Measurements from ENCODE around the gene SFN. TPM values are rescaled to one million over a fixed set of nuclear protein-coding genes. Genes with fewer than 3 reads are reported as not detected.

The SFN gene
- total RNA-seq, 2 experiments from 2014 or later = 0.95 to 3.9 TPM

GRCh38 chr1:26853600-26853999, 9.3 kb upstream of the SFN start:
- no TSS peak for BruUV-seq (replicated peaks)
- H4K20me1 ChIP-seq (ENCODE audit: insufficient read depth, low read length) = no peaks in the 10 kb centered on the region
- H3K79me2 ChIP-seq (ENCODE audit: insufficient read depth, low read depth, low read length) = no peaks in the 10 kb centered on the region
- CTCF ChIA-PET (ENCODE audit: unreplicated experiment) = no interaction called here
- no peaks in the 10 kb centered on the region for H3K9me2 ChIP-seq (ENCODE audit: insufficient read depth, low read length)
- TF ChIP-seq EZH2phosphoT487 (IDR thresholded peaks at IDR 0.05; ENCODE audit: borderline replicate concordance, low read depth, low read length) = no peak
- TF ChIP-seq, protein P1, sequence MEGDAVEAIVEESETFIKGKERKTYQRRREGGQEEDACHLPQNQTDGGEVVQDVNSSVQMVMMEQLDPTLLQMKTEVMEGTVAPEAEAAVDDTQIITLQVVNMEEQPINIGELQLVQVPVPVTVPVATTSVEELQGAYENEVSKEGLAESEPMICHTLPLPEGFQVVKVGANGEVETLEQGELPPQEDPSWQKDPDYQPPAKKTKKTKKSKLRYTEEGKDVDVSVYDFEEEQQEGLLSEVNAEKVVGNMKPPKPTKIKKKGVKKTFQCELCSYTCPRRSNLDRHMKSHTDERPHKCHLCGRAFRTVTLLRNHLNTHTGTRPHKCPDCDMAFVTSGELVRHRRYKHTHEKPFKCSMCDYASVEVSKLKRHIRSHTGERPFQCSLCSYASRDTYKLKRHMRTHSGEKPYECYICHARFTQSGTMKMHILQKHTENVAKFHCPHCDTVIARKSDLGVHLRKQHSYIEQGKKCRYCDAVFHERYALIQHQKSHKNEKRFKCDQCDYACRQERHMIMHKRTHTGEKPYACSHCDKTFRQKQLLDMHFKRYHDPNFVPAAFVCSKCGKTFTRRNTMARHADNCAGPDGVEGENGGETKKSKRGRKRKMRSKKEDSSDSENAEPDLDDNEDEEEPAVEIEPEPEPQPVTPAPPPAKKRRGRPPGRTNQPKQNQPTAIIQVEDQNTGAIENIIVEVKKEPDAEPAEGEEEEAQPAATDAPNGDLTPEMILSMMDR (conservative IDR thresholded peaks at IDR 0.05; ENCODE audit: low read length) = no peak
- POLR2A ChIA-PET = interaction anchor here (3.6 kb wide), 1 partner anchor 11 kb away, joined by 15 read pairs; no protein-coding TSS in a partner anchor
- intact Hi-C loops (cut with micrococcal nuclease; ENCODE audit: unreplicated experiment) = loop anchor here (1.0 kb wide), 1 partner anchor 25 kb away; no protein-coding TSS in a partner anchor
- H3K36me3 ChIP-seq (ENCODE audit: insufficient read depth, low read length) = peaks cover 46% of the 10 kb centered on the region; the same call in 1 of the 2 replicates
- H3K9me3 ChIP-seq (ENCODE audit: low read length) = no peaks in the 10 kb centered on the region
- H3K4me3 ChIP-seq (ENCODE audit: low read depth, low read length, poor library complexity, severe bottlenecking) = no peak overlapping the region
- no peak overlapping the region for H3K27ac ChIP-seq (ENCODE audit: low read depth, low read length, poor library complexity, severe bottlenecking)
- no peak overlapping the region for H2AFZ ChIP-seq (ENCODE audit: low read length)
- H3K4me2 ChIP-seq (ENCODE audit: low read length) = no peak overlapping the region
- no peak for DNase-seq (ENCODE audit: low spot score)
- H3K4me1 ChIP-seq (ENCODE audit: insufficient read depth, low read length, poor library complexity, severe bottlenecking) = no peaks in the 10 kb centered on the region

- Histone ChIP-seq H3K79me2 (ENCODE audit: insufficient read depth, low read depth, low read length) (no peaks in the 10 kb centered on the region), H3K4me2 (ENCODE audit: low read length) (no peak overlapping the region), H3K4me1 (ENCODE audit: insufficient read depth, low read length, poor library complexity, severe bottlenecking) (no peaks in the 10 kb centered on the region), H3K9me3 (ENCODE audit: low read length) (no peaks in the 10 kb centered on the region), H4K20me1 (ENCODE audit: insufficient read depth, low read length) (no peaks in the 10 kb centered on the region), H3K36me3 (ENCODE audit: insufficient read depth, low read length) (peaks cover 43% of the 10 kb centered on the region; the same call in 1 of the 2 replicates), H3K27ac (ENCODE audit: low read depth, low read length, poor library complexity, severe bottlenecking) (no peak overlapping the region), H3K9me2 (ENCODE audit: insufficient read depth, low read length) (no peaks in the 10 kb centered on the region), H2AFZ (ENCODE audit: low read length) (no peak overlapping the region), H3K4me3 (ENCODE audit: low read depth, low read length, poor library complexity, severe bottlenecking) (no peak overlapping the region)
- intact Hi-C loops (cut with micrococcal nuclease; ENCODE audit: unreplicated experiment) = no loop called here
- ChIA-PET POLR2A (interaction anchor here (0.5 to 3.6 kb wide), 2 partner anchors 10 to 16 kb away, joined by 3 to 15 read pairs; no protein-coding TSS in a partner anchor), CTCF (ENCODE audit: unreplicated experiment) (interaction anchor here (1.0 kb wide), 1 partner anchor 35 kb away, joined by 3 read pairs; the partner anchor contains the start of gene GPN2)
- no peak for DNase-seq (ENCODE audit: low spot score)
- BruUV-seq (replicated peaks) = no TSS peak
- TF ChIP-seq, protein P1 (conservative IDR thresholded peaks at IDR 0.05; ENCODE audit: low read length) = no peak
- no peak for TF ChIP-seq EZH2phosphoT487 (IDR thresholded peaks at IDR 0.05; ENCODE audit: borderline replicate concordance, low read depth, low read length)
These were observed 8.0 kb upstream of the SFN start for GRCh38 chr1:26854906-26855305.

DNA sequence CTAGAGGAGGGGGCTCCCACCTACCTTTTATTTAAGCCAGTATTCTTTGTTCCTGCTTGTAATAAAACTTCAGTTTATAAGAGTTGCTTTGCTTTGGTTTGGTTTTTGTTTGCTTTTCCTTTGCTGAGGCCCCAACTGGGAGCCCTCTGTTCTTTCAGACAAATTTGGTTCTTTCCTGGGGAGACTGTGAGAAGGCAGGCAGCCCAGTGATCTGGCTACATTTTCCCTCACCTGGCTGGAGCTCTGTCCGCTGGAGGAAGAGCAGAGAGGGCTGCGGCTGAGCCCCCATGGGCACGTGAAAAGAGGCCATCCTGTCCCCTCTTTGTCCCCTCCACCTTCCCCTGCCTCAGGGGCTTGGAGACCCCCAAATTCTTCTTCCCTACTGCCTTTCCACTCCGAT, 7.3 kb upstream of the SFN start:
- TF ChIP-seq, protein P1 (conservative IDR thresholded peaks at IDR 0.05; ENCODE audit: low read length) = no peak
- TF ChIP-seq EZH2phosphoT487 (IDR thresholded peaks at IDR 0.05; ENCODE audit: borderline replicate concordance, low read depth, low read length) = no peak
- no peaks in the 10 kb centered on the region for H3K9me3 ChIP-seq (ENCODE audit: low read length)
- no peaks in the 10 kb centered on the region for H3K4me1 ChIP-seq (ENCODE audit: insufficient read depth, low read length, poor library complexity, severe bottlenecking)
- CTCF ChIA-PET (ENCODE audit: unreplicated experiment) = no interaction called here
- POLR2A ChIA-PET = interaction anchor here (0.5 to 3.6 kb wide), 3 partner anchors 9 to 15 kb away, joined by 3 to 15 read pairs (median 3); no protein-coding TSS in a partner anchor
- H3K4me3 ChIP-seq (ENCODE audit: low read depth, low read length, poor library complexity, severe bottlenecking) = no peak overlapping the region
- H3K9me2 ChIP-seq (ENCODE audit: insufficient read depth, low read length) = no peaks in the 10 kb centered on the region
- no peak overlapping the region for H3K27ac ChIP-seq (ENCODE audit: low read depth, low read length, poor library complexity, severe bottlenecking)
- no peak overlapping the region for H2AFZ ChIP-seq (ENCODE audit: low read length)
- H3K4me2 ChIP-seq (ENCODE audit: low read length) = no peak overlapping the region
- no peaks in the 10 kb centered on the region for H3K79me2 ChIP-seq (ENCODE audit: insufficient read depth, low read depth, low read length)
- no peak for DNase-seq (ENCODE audit: low spot score)
- intact Hi-C loops (cut with micrococcal nuclease; ENCODE audit: unreplicated experiment) = no loop called here
- H4K20me1 ChIP-seq (ENCODE audit: insufficient read depth, low read length) = no peaks in the 10 kb centered on the region
- peaks cover 37% of the 10 kb centered on the region; the same call in 1 of the 2 replicates for H3K36me3 ChIP-seq (ENCODE audit: insufficient read depth, low read length)
- no TSS peak for BruUV-seq (replicated peaks)
